ENCODE results near the gene MINDY2. TPM values are rescaled to one million over a fixed set of nuclear protein-coding genes. Genes with fewer than 3 reads are reported as not detected.
A peak's percentile ranks its signal among the peaks of the same experiment; 100 is the strongest.
"Not testable (repeated sequence)": the region's sequence is repeated elsewhere in the genome, so short reads cannot be mapped to it uniquely, and the experiment has no call there.

The MINDY2 gene
- total and polyA plus RNA-seq, 5 donors from 2014 or later = 7.9 to 15.9 (median 13.1) TPM

GRCh38 chr15:58793862-58794261 is 22.8 kb downstream of the MINDY2 start:
- ATAC-seq (ENCODE audit: low read depth in 2 of 2) = no peak
- H3K9me3 Mint-ChIP-seq = peaks cover 0 to 4% (median 0%) of the 10 kb centered on the region in 7 donors
- DNase-seq = no peak
- peaks cover 20 to 31% (median 22%) of the 10 kb centered on the region in 4 donors for H3K4me1 Mint-ChIP-seq
- Histone ChIP-seq H3K36me3 (ENCODE audit: control insufficient read depth, insufficient read depth, low read length) (no peaks in the 10 kb centered on the region), H3K27me3 (ENCODE audit: control insufficient read depth, insufficient read depth, low read length) (no peaks in the 10 kb centered on the region), H3K4me1 (ENCODE audit: control insufficient read depth, insufficient read depth, low read length, poor library complexity, severe bottlenecking) (no peaks in the 10 kb centered on the region), H3K9me3 (ENCODE audit: control insufficient read depth in 2 of 2, low read length in 2 of 2) (no peaks in the 10 kb centered on the region), H3K27ac (ENCODE audit: insufficient read depth, low read length, poor library complexity, severe bottlenecking) (no peak overlapping the region), H3K4me3 (ENCODE audit: low read depth, low read length) (no peak overlapping the region)
- H3K27me3 Mint-ChIP-seq = peaks cover 4% of the 10 kb centered on the region
- H3K36me3 Mint-ChIP-seq = peaks cover 43% of the 10 kb centered on the region
- no peak overlapping the region for H3K27ac Mint-ChIP-seq
- H3K4me3 Mint-ChIP-seq = no peak overlapping the region

GRCh38 chr15:58795825-58796224 is 24.7 kb downstream of the MINDY2 start:
- Mint-ChIP-seq H3K36me3 (peaks cover 36% of the 10 kb centered on the region), H3K27ac (peak overlapping the region; percentile 1 to 13 (median 6)), H3K4me1 (peaks cover 27 to 31% (median 28%) of the 10 kb centered on the region in 4 donors), H3K9me3 (peaks cover 0 to 4% (median 0%) of the 10 kb centered on the region in 7 donors), H3K4me3 (no peak overlapping the region), H3K27me3 (no peaks in the 10 kb centered on the region)
- DNase-seq (no peak), ATAC-seq (ENCODE audit: low read depth in 2 of 2) (no peak)
- Histone ChIP-seq H3K36me3 (ENCODE audit: control insufficient read depth, insufficient read depth, low read length) (no peaks in the 10 kb centered on the region), H3K4me3 (ENCODE audit: low read depth, low read length) (no peak overlapping the region), H3K27ac (ENCODE audit: insufficient read depth, low read length, poor library complexity, severe bottlenecking) (no peak overlapping the region), H3K27me3 (ENCODE audit: control insufficient read depth, insufficient read depth, low read length) (no peaks in the 10 kb centered on the region), H3K4me1 (ENCODE audit: control insufficient read depth, insufficient read depth, low read length, poor library complexity, severe bottlenecking) (no peaks in the 10 kb centered on the region), H3K9me3 (ENCODE audit: control insufficient read depth in 2 of 2, low read length in 2 of 2) (no peaks in the 10 kb centered on the region)

- ATAC-seq (ENCODE audit: low read depth in 2 of 2) = no peak
- Mint-ChIP-seq H3K4me1 (peaks cover 25 to 34% (median 28%) of the 10 kb centered on the region in 4 donors), H3K27me3 (no peaks in the 10 kb centered on the region), H3K4me3 (no peak overlapping the region), H3K9me3 (peaks cover 0 to 4% (median 0%) of the 10 kb centered on the region in 7 donors), H3K36me3 (peaks cover 24% of the 10 kb centered on the region), H3K27ac (no peak overlapping the region)
- Histone ChIP-seq H3K36me3 (ENCODE audit: control insufficient read depth, insufficient read depth, low read length) (peaks cover 3% of the 10 kb centered on the region), H3K9me3 (ENCODE audit: control insufficient read depth in 2 of 2, low read length in 2 of 2) (no peaks in the 10 kb centered on the region), H3K4me1 (ENCODE audit: control insufficient read depth, insufficient read depth, low read length, poor library complexity, severe bottlenecking) (no peaks in the 10 kb centered on the region), H3K27ac (ENCODE audit: insufficient read depth, low read length, poor library complexity, severe bottlenecking) (no peak overlapping the region), H3K27me3 (ENCODE audit: control insufficient read depth, insufficient read depth, low read length) (no peaks in the 10 kb centered on the region), H3K4me3 (ENCODE audit: low read depth, low read length) (no peak overlapping the region)
- DNase-seq = no peak
Measured at GRCh38 chr15:58797505-58797904, 26.4 kb downstream of the MINDY2 start.

- no peak overlapping the region for H3K4me3 Mint-ChIP-seq
- H3K27me3 Mint-ChIP-seq = no peaks in the 10 kb centered on the region
- H3K4me1 Mint-ChIP-seq = peaks cover 5 to 24% (median 12%) of the 10 kb centered on the region in 4 donors
- H3K27ac Mint-ChIP-seq = peak overlapping the region in 1 of 3 donors; percentile 17
- H3K9me3 Mint-ChIP-seq = no peaks in the 10 kb centered on the region
- DNase-seq (no peak), ATAC-seq (ENCODE audit: low read depth in 2 of 2) (no peak)
- Histone ChIP-seq H3K9me3 (ENCODE audit: control insufficient read depth in 2 of 2, low read length in 2 of 2) (no peaks in the 10 kb centered on the region), H3K4me1 (ENCODE audit: control insufficient read depth, insufficient read depth, low read length, poor library complexity, severe bottlenecking) (no peaks in the 10 kb centered on the region), H3K36me3 (ENCODE audit: control insufficient read depth, insufficient read depth, low read length) (peaks cover 9% of the 10 kb centered on the region), H3K27me3 (ENCODE audit: control insufficient read depth, insufficient read depth, low read length) (no peaks in the 10 kb centered on the region), H3K4me3 (ENCODE audit: low read depth, low read length) (no peak overlapping the region), H3K27ac (ENCODE audit: insufficient read depth, low read length, poor library complexity, severe bottlenecking) (no peak overlapping the region)
- peaks cover 16% of the 10 kb centered on the region for H3K36me3 Mint-ChIP-seq
Measured at GRCh38 chr15:58805095-58805494, 34.0 kb downstream of the MINDY2 start.

GRCh38 chr15:58823267-58823666 is 52.2 kb downstream of the MINDY2 start:
- H3K4me1 Mint-ChIP-seq; DNase-seq; H3K27me3 Mint-ChIP-seq; H3K9me3 ChIP-seq (ENCODE audit: control insufficient read depth in 2 of 2, low read length in 2 of 2); H3K4me3 ChIP-seq (ENCODE audit: low read depth, low read length); H3K27ac Mint-ChIP-seq; H3K4me1 ChIP-seq (ENCODE audit: control insufficient read depth, insufficient read depth, low read length, poor library complexity, severe bottlenecking); ATAC-seq (ENCODE audit: low read depth in 2 of 2); H3K9me3 Mint-ChIP-seq; H3K4me3 Mint-ChIP-seq; H3K36me3 Mint-ChIP-seq; H3K27me3 ChIP-seq (ENCODE audit: control insufficient read depth, insufficient read depth, low read length); H3K27ac ChIP-seq (ENCODE audit: insufficient read depth, low read length, poor library complexity, severe bottlenecking): not testable (repeated sequence)
- peaks cover 12% of the 10 kb centered on the region for H3K36me3 ChIP-seq (ENCODE audit: control insufficient read depth, insufficient read depth, low read length)

GRCh38 chr15:58830556-58830955 is 59.5 kb downstream of the MINDY2 start:
- H3K36me3 ChIP-seq (ENCODE audit: control insufficient read depth, insufficient read depth, low read length) = peaks cover 9% of the 10 kb centered on the region
- H3K9me3 ChIP-seq (ENCODE audit: control insufficient read depth in 2 of 2, low read length in 2 of 2) = no peaks in the 10 kb centered on the region
- DNase-seq (no peak), ATAC-seq (ENCODE audit: low read depth in 2 of 2) (no peak)
- H3K4me3 ChIP-seq (ENCODE audit: low read depth, low read length) = no peak overlapping the region
- no peaks in the 10 kb centered on the region for H3K27me3 ChIP-seq (ENCODE audit: control insufficient read depth, insufficient read depth, low read length)
- H3K4me1 ChIP-seq (ENCODE audit: control insufficient read depth, insufficient read depth, low read length, poor library complexity, severe bottlenecking) = no peaks in the 10 kb centered on the region
- no peaks in the 10 kb centered on the region for H3K27me3 Mint-ChIP-seq
- H3K4me1 Mint-ChIP-seq = peaks cover 0 to 6% (median 0%) of the 10 kb centered on the region in 4 donors
- no peak overlapping the region for H3K4me3 Mint-ChIP-seq
- H3K9me3 Mint-ChIP-seq = no peaks in the 10 kb centered on the region
- no peak overlapping the region for H3K27ac Mint-ChIP-seq
- H3K36me3 Mint-ChIP-seq = peaks cover 25% of the 10 kb centered on the region
- no peak overlapping the region for H3K27ac ChIP-seq (ENCODE audit: insufficient read depth, low read length, poor library complexity, severe bottlenecking)

- not testable (repeated sequence) for DNase-seq; H3K27ac ChIP-seq (ENCODE audit: insufficient read depth, low read length, poor library complexity, severe bottlenecking); H3K9me3 ChIP-seq (ENCODE audit: control insufficient read depth in 2 of 2, low read length in 2 of 2); H3K27me3 Mint-ChIP-seq; H3K36me3 ChIP-seq (ENCODE audit: control insufficient read depth, insufficient read depth, low read length); H3K9me3 Mint-ChIP-seq; H3K4me3 Mint-ChIP-seq; H3K4me1 Mint-ChIP-seq; H3K4me3 ChIP-seq (ENCODE audit: low read depth, low read length); H3K27me3 ChIP-seq (ENCODE audit: control insufficient read depth, insufficient read depth, low read length); ATAC-seq (ENCODE audit: low read depth in 2 of 2); H3K27ac Mint-ChIP-seq; H3K4me1 ChIP-seq (ENCODE audit: control insufficient read depth, insufficient read depth, low read length, poor library complexity, severe bottlenecking)
- peaks cover 17% of the 10 kb centered on the region for H3K36me3 Mint-ChIP-seq
Measured at GRCh38 chr15:58833681-58834426, 62.8 kb downstream of the MINDY2 start.

- Mint-ChIP-seq H3K36me3 (peaks cover 9% of the 10 kb centered on the region), H3K4me3 (no peak overlapping the region), H3K27me3 (no peaks in the 10 kb centered on the region), H3K4me1 (peaks cover 0 to 14% (median under 1%) of the 10 kb centered on the region in 4 donors), H3K9me3 (no peaks in the 10 kb centered on the region), H3K27ac (no peak overlapping the region)
- no peaks in the 10 kb centered on the region for H3K9me3 ChIP-seq (ENCODE audit: control insufficient read depth in 2 of 2, low read length in 2 of 2)
- DNase-seq = peak in 2 of 3 donors; percentile 1 to 33
- H3K27ac ChIP-seq (ENCODE audit: insufficient read depth, low read length, poor library complexity, severe bottlenecking) = no peak overlapping the region
- H3K4me3 ChIP-seq (ENCODE audit: low read depth, low read length) = no peak overlapping the region
- peaks cover 5% of the 10 kb centered on the region for H3K36me3 ChIP-seq (ENCODE audit: control insufficient read depth, insufficient read depth, low read length)
- no peaks in the 10 kb centered on the region for H3K27me3 ChIP-seq (ENCODE audit: control insufficient read depth, insufficient read depth, low read length)
- H3K4me1 ChIP-seq (ENCODE audit: control insufficient read depth, insufficient read depth, low read length, poor library complexity, severe bottlenecking) = no peaks in the 10 kb centered on the region
- ATAC-seq (ENCODE audit: low read depth in 2 of 2) = no peak
Measured at GRCh38 chr15:58839485-58839884, 68.4 kb downstream of the MINDY2 start.
